Stimulated activated CD8-positive, alpha-beta memory T cell treated with anti-CD3 and anti-CD28 coated beads, Interleukin-7, amount 100 ng/mL, for 24 hours (primary cell): ENCODE results near the gene MICAL3.

Source experiments
- DNase-seq: peaks from one replicate; pipeline ENCODE4 v3.0.0-alpha.2; 2020; ENCODE audit warnings: low read depth

The MICAL3 gene

GRCh38 chr22:17972385-17973191 lies 51.8 kb downstream of the MICAL3 start:
- DNase-seq = no peak

GRCh38 chr22:17971711-17972110 lies 52.6 kb downstream of the MICAL3 start:
- DNase-seq = no peak

DNA sequence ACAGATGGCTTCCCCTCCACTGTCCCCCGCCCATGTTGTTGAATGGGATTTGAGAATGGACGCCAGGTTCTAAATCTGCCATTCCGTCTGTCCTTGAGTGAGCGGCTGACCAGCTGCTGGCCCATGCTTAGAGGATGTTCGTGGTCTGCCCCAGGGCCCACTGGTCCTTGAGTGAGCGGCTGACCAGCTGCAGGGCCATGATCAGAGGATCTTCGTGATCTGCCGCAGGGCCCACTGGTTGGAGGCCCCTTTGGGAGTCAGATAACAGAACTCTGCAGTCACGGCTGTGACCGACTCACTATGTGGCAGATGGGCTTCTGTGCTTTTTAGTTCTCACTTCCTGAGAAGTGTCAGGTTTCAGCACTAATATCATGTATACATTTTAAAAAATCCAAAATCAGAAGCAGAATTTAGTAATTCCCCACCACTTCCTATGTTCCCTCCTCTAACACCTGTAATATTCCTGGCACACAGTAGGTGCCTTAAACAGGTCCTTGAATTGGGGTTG lies 54.1 kb downstream of the MICAL3 start:
- DNase-seq = no peak

DNA sequence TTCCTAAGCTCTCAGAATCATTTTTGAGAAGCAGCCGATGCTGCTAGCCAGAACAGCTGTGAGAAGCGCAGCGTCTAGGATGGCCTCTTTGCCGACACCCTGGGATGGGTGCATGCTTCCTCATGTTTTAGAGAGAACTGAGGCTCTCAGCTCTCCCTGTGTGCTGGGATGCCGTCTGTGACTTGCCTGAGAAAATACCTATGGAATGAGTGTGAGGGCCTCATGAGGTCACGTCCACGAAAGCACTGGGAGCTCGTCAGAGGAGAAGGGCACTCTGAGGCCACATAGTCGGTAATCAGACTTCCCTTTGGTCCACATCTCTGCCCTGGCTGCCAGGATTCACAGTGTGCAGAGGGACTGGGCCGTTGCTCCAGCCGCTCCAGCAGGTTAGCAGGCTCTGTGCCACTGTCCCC lies 54.7 kb downstream of the MICAL3 start:
- no peak for DNase-seq

DNA sequence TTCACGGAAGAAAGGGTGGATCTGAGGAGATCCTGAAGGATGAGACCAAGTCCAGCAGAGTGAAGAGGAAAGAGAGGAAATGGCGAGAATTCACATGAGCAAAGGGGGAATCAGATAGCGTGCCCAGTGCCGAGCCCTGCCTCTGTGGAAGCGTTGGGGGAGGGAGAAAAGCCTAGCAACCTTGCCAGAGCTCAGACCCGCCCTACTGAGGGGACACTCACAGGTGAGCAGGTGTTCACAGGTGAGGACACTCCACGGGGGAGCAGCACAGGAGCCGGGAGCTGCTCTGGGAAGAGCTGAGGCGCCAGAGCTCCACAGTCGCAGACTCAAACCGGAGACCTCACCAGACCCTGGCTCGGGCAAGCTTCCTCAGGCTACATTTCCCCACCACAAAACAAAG lies 56.2 kb downstream of the MICAL3 start:
- no peak for DNase-seq

- no peak for DNase-seq
These were observed 58.0 kb downstream of the MICAL3 start for GRCh38 chr22:17966403-17966717.

DNA sequence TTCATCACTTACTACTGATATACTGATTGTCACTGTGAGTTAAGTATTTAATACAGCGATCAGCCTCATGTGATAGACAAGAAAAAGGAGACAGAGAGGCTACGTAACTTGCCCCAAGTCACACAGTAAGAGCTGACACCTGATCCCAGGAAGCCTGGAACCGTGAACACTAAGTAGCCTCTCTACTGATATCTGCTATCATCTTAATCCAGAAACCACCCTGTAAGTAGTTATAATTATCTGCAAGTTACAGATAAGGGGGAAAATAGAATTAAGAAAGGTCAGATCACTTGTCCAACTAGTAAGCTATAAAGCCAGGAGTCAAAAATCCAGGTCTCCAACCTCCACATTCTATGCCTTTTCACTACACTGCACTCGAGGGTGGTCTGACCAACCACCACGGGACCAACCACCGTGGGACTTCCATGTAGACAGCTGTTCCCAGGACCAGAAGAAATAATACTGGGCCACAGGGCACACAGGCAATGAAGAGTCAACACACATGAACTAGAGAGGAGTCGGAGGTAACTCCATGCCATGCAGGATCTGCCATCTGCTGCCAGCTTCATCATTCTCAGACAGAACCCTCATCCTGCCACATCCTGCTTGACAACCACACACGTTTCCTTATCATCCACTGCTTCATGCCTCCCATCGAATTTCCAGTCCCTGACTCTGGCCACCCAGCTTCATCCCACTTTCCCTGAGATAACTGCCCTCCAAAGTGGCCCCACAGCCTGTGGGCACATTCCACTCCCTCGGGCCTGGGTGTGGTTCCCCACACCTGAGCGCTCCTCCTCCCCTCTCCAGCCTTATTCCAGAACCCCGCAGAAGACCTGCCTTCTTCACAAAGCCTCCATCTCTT lies 58.6 kb downstream of the MICAL3 start:
- DNase-seq = no peak

- DNase-seq = no peak
These were observed 59.7 kb downstream of the MICAL3 start for GRCh38 chr22:17964643-17965042.

GRCh38 chr22:17964156-17964555 lies 60.2 kb downstream of the MICAL3 start:
- no peak for DNase-seq

- DNase-seq = no peak
These were observed 61.3 kb downstream of the MICAL3 start for GRCh38 chr22:17963015-17963414.

GRCh38 chr22:17962168-17962567 lies 62.2 kb downstream of the MICAL3 start:
- DNase-seq = no peak

DNA sequence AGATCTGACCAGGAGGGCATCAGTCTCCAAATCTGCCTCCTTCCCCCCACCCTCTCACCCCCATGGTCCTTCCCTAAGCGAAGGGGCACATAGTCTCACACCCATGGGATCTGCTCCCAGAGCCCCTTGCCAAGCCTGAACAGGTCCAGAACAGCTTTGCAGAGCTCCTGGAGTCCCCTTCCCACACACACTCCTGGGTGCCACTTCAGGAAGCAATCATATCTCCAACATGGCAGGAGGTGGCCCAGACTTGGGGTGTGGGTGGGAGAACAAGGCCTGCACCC lies 63.0 kb downstream of the MICAL3 start:
- no peak for DNase-seq

- DNase-seq = no peak
These were observed 63.5 kb downstream of the MICAL3 start for GRCh38 chr22:17960695-17961445.

- DNase-seq = no peak
These were observed 64.3 kb downstream of the MICAL3 start for GRCh38 chr22:17960011-17960410.

- DNase-seq = no peak
These were observed 66.2 kb downstream of the MICAL3 start for GRCh38 chr22:17958166-17958565.

DNA sequence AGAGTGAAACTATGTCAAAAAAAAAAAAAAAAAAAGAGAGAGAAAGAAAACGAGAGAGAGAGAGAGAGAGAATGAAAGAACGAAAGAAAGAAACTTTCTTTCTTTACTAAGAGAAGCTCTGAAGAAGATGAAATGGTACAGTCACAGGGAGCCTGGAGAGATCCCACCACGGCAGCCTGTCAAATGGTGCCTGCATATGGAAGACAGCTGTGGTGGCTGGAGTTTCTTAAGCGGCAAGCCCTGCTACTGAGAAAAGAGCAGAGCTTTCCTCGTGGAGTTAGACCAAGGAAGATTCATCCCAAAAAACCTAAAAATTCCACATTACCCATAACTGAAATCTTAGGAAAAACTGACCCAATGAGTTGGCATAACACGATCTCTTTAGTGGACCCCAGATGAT lies 66.7 kb downstream of the MICAL3 start:
- DNase-seq = no peak

DNA sequence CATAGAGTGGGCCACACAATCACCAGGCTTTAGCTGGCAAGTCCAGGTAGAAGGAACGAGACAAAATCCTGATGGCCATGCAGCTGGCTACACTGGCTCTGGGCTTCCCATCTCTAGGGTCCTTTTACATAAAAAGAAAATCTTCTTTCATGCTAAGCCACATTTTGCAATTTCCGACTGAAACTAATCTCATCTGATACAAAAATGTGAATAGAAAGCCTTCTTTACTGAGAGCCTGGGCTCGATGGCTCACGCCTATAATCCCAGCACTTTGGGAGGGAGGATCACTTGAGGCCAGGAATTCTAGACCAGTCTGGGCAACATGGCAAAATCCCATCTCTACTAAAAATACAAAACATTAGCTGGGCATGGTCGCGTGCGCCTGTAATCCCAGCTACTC lies 67.2 kb downstream of the MICAL3 start:
- DNase-seq = no peak

DNA sequence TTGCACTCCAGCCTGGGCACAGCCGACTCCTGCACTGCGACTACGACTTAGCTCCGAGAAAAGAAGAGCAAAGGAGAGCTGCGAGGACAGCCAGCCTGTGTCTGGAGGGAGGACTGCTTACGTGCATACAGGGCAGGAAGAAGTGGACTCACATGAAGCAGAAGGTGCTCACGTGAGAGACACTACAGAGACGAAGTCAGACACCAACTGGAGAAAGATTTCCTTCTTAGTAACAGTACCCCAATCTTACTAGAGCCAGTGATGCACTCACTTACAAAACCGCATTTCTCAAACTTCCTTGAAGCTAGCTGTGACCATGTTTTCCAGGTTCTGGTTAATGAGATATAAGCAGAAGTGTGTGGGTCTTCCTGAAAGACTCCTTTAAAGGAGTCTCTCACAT lies 67.7 kb downstream of the MICAL3 start:
- DNase-seq = no peak

DNA sequence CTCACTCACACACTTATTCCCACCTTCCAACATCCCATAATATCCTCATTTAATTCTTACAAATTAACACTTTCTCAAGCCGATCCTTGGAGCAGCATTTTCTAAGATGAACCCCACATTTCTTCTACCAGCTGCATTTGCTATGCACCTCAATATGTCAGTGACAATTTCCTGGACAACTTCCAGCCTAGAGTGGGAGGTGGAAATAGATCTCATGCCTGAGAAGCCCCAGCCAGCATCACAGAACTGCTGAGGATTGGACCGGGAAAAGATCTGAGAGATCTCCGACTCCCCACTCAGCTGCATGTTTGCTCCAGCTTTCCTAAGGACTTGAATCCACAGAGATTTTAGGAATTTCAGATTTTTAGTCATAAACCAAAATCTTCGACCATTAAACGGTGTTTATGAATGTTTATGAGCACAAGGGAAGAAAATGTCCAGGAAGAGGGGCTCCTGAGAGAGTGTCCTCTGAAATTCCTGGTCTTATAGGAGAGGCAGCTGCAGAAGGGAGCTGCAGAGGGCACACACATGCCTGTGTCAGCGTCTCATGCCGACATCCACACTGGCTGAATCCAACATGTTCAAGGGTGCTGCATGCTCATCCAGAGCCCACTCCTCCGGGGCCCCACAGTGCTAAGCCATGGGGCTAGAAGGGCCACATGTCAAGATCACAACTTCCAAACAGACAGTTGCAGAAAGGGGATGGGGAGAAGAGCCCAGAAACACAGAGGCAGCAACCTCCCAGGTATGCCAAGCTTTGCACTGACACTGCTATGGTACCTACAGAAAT lies 68.6 kb downstream of the MICAL3 start:
- no peak for DNase-seq

- no peak for DNase-seq
These were observed 69.3 kb downstream of the MICAL3 start for GRCh38 chr22:17954860-17955587.

GRCh38 chr22:17954200-17954859 lies 70.0 kb downstream of the MICAL3 start:
- DNase-seq = no peak
